Pancreas (tissue), 10 donors: ENCODE measurements around the gene ALS2. TPM values are rescaled to one million over a fixed set of nuclear protein-coding genes. Genes with fewer than 3 reads are reported as not detected.
A peak's percentile ranks its signal among the peaks of the same experiment; 100 is the strongest.

Experiments used
- ATAC-seq, 4 donors: fragments of 200-7000 bp; cut with Tn5 transposase; one replicate each; pipeline versions ENCODE4 v1.8.0 to v1.9.1; 2020; ENCODE audit warnings: mild to moderate bottlenecking in 4 of 4, moderate library complexity in 4 of 4
- DNase-seq, 6 donors: peaks; one replicate each; pipeline ENCODE4 v3.0.0-alpha.2; 2020
- FAIRE-seq: peaks from 2 replicates; lab custom pipeline; 2012; peaks lifted over from hg19 to GRCh38; lab: Jason Lieb, UNC
- H3K27ac ChIP-seq, 4 donors: fragments of 200-600 bp; sonication (generic); 1 replicate in 3 of 4; 2 replicates in 1 of 4; pipeline versions ENCODE4 v1.5.0 to v1.8.0; 2020
- H3K27me3 ChIP-seq, 4 donors: fragments of 200-600 bp; one replicate each; pipeline ENCODE4 v1.8.0; 2021
- H3K36me3 ChIP-seq, 3 donors: fragments of 200-600 bp; sonication (generic) in 1 of 3; one replicate each; pipeline versions ENCODE4 v1.5.0 to v1.8.0; 2020 to 2021
- H3K4me1 ChIP-seq, 3 donors: fragments of 200-600 bp; one replicate each; pipeline ENCODE4 v1.8.0; 2021
- H3K4me3 ChIP-seq, 4 donors: fragments of 200-600 bp; sonication (generic) in 2 of 4; one replicate each; pipeline versions ENCODE4 v1.5.0 to v1.8.0; 2020 to 2021
- H3K9me3 ChIP-seq, 4 donors: fragments of 200-600 bp; one replicate each; pipeline ENCODE4 v1.8.0; 2021
- WGBS, 2 donors: extraction: QIAGEN DNeasy Blood & Tissue Kit; methylation state at CpG; one replicate each; pipeline ENCODE4 v1.1.7; 2013; 5-methylcytosine and 5-hydroxymethylcytosine counted together
- intact Hi-C, 3 donors: fragments of 100-400 bp; cut with DNase I; formaldehyde crosslinking; loops; one replicate each; pipeline versions ENCODE4 v1.11.1 to v1.14.2; 2022
- polyA plus RNA-seq, 2 donors: library from polyadenylated mRNA; stranded (reverse); fragments of 200-250 nt; gene quantifications; one replicate each; pipeline ENCODE4 v1.2.3, GENCODE V29; 2013
- total RNA-seq, 6 donors: library from RNA; stranded (reverse); fragmentation: NEBNext Ultra II Directional in 4 of 6; extraction: Animal tissue kit (Norgen Biotek cat#: 25700) in 4 of 6; gene quantifications; one replicate each; pipeline versions ENCODE4 v1.2.1 to v1.2.4, GENCODE V29; 2021 to 2023
- TF ChIP-seq, protein P1 (sequence below), 4 donors: fragments of 200-600 bp; sonication (generic) in 3 of 4; IDR thresholded peaks; one replicate each; pipeline versions ENCODE4 v1.5.0 to v1.8.0; 2021; ENCODE audit warnings: antibody characterized with exemption in 4 of 4
- donor health status: healthy with polysubstance abuse.
- donor health status: DM: no; HTN: no; CAD: no; lungs with moderate emphysema.
- donor health status: DM: no; HTN: no; CAD: no.
- donor health status: control.
- donor health status: control.
- donor health status: Bipolar disorder and iron deficiency.
- donor health status: DM: yes; HTN: yes; CAD: no.
- donor health status: DM: no; HTN: no; CAD: no.
- donor health status: DM: no; HTN: no; CAD: no.
- donor health status: DM: yes; HTN: yes; CAD: no.

The ALS2 gene
- 10 to 100 TPM in 1 of 6 donors, 1 to 10 TPM in 5; 6.6 to 12.9 (median 7.4) TPM for total RNA-seq
- polyA plus RNA-seq: 1 to 10 TPM; 4.8 to 7.0 TPM

GRCh38 chr2:201780674-201781493 is at the start of gene ALS2:
ALS2 (minus strand) TSS chr2:201780933; CDS start chr2:201768885, 12,048 bp downstream.
- H3K36me3 ChIP-seq: no peaks in the 10 kb centered on the region
- H3K27me3 ChIP-seq: no peaks in the 10 kb centered on the region
- H3K27ac ChIP-seq: peak within 1 kb of the TSS; percentile 81 to 88 (median 86)
- H3K9me3 ChIP-seq: no peaks in the 10 kb centered on the region
- intact Hi-C loops: no loop called here
- TF ChIP-seq, protein P1, sequence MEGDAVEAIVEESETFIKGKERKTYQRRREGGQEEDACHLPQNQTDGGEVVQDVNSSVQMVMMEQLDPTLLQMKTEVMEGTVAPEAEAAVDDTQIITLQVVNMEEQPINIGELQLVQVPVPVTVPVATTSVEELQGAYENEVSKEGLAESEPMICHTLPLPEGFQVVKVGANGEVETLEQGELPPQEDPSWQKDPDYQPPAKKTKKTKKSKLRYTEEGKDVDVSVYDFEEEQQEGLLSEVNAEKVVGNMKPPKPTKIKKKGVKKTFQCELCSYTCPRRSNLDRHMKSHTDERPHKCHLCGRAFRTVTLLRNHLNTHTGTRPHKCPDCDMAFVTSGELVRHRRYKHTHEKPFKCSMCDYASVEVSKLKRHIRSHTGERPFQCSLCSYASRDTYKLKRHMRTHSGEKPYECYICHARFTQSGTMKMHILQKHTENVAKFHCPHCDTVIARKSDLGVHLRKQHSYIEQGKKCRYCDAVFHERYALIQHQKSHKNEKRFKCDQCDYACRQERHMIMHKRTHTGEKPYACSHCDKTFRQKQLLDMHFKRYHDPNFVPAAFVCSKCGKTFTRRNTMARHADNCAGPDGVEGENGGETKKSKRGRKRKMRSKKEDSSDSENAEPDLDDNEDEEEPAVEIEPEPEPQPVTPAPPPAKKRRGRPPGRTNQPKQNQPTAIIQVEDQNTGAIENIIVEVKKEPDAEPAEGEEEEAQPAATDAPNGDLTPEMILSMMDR (IDR thresholded peaks at IDR 0.05): no peak
- DNase-seq (peak; percentile 97 to 99 (median 98)), ATAC-seq (peak; percentile 93 to 97 (median 94)), FAIRE-seq (no peak)
- H3K4me1 ChIP-seq: peaks cover 11 to 20% (median 11%) of the 10 kb centered on the region in 3 donors
- peak within 1 kb of the TSS; percentile 77 to 100 (median 88) for H3K4me3 ChIP-seq
- 0% methylated on average over 55 to 60 of the region's 60 CpGs for WGBS, 2 donors

- Histone ChIP-seq H3K4me1 (no peaks in the 10 kb centered on the region), H3K36me3 (no peaks in the 10 kb centered on the region), H3K4me3 (no peak overlapping the region), H3K27ac (no peak overlapping the region), H3K9me3 (no peaks in the 10 kb centered on the region), H3K27me3 (no peaks in the 10 kb centered on the region)
- ATAC-seq (no peak), DNase-seq (no peak), FAIRE-seq (no peak)
- 72 to 78% methylated on average over 2 of the region's 2 CpGs for WGBS, 2 donors
- intact Hi-C loops: no loop called here
- TF ChIP-seq, protein P1 (IDR thresholded peaks at IDR 0.05): no peak
Measured at GRCh38 chr2:201828220-201828619, 47.5 kb upstream of the ALS2 start.

GRCh38 chr2:201827621-201828020 is 46.9 kb upstream of the ALS2 start:
- 83 to 88% methylated on average over 3 of the region's 3 CpGs for WGBS, 2 donors
- Histone ChIP-seq H3K9me3 (no peaks in the 10 kb centered on the region), H3K27me3 (no peaks in the 10 kb centered on the region), H3K4me3 (no peak overlapping the region), H3K4me1 (no peaks in the 10 kb centered on the region), H3K36me3 (no peaks in the 10 kb centered on the region), H3K27ac (no peak overlapping the region)
- no peak for DNase-seq
- FAIRE-seq: no peak
- ATAC-seq: no peak
- TF ChIP-seq, protein P1 (IDR thresholded peaks at IDR 0.05): no peak
- intact Hi-C loops: no loop called here

- ATAC-seq (no peak), DNase-seq (no peak), FAIRE-seq (no peak)
- Histone ChIP-seq H3K27ac (no peak overlapping the region), H3K4me3 (no peak overlapping the region), H3K27me3 (no peaks in the 10 kb centered on the region), H3K4me1 (no peaks in the 10 kb centered on the region), H3K36me3 (no peaks in the 10 kb centered on the region), H3K9me3 (no peaks in the 10 kb centered on the region)
- TF ChIP-seq, protein P1 (IDR thresholded peaks at IDR 0.05): no peak
- 56 to 65% methylated on average over 1 of the region's 1 CpG for WGBS, 2 donors
- intact Hi-C loops: no loop called here
Measured at GRCh38 chr2:201824212-201824611, 43.5 kb upstream of the ALS2 start.

GRCh38 chr2:201821080-201821479 is 40.3 kb upstream of the ALS2 start:
- WGBS, 2 donors: 83 to 86% methylated on average over 5 of the region's 5 CpGs
- no peaks in the 10 kb centered on the region for H3K36me3 ChIP-seq
- TF ChIP-seq, protein P1 (IDR thresholded peaks at IDR 0.05): no peak
- H3K27me3 ChIP-seq: no peaks in the 10 kb centered on the region
- no peaks in the 10 kb centered on the region for H3K4me1 ChIP-seq
- FAIRE-seq: no peak
- no peak for DNase-seq
- no peak overlapping the region for H3K27ac ChIP-seq
- ATAC-seq: no peak
- H3K9me3 ChIP-seq: no peaks in the 10 kb centered on the region
- intact Hi-C loops: no loop called here
- H3K4me3 ChIP-seq: no peak overlapping the region
